Effector memory CD8-positive, alpha-beta T cell (primary cell): ENCODE results near the gene LIN9.

Source experiments
- ATAC-seq: fragments of 150-1000 bp; cut with Tn5 transposase; replicated peaks from 2 replicates; pipeline ENCODE4 v1.10.0; 2021; ENCODE audit warnings: mild to moderate bottlenecking, moderate library complexity
- DNase-seq, 3 experiments: peaks; one replicate each; pipeline ENCODE4 v3.0.0; 2021
- H3K27ac Mint-ChIP-seq, 2 donors: one replicate each; pipeline ENCODE4 v1.8.0; 2022; ENCODE audit warnings: mild to moderate bottlenecking in 2 of 2, mixed read lengths in 2 of 2, moderate library complexity in 2 of 2
- H3K27me3 Mint-ChIP-seq, 2 donors: one replicate each; pipeline ENCODE4 v1.8.0; 2022; ENCODE audit warnings: mixed read lengths in 2 of 2
- H3K36me3 Mint-ChIP-seq: one replicate; pipeline ENCODE4 v1.8.0; 2022; ENCODE audit warnings: mild to moderate bottlenecking, moderate library complexity, mixed read lengths; ENCODE audit not compliant: insufficient read depth
- H3K4me1 Mint-ChIP-seq, 2 donors: one replicate each; pipeline ENCODE4 v1.8.0; 2022; ENCODE audit warnings: low read depth in 2 of 2, mixed read lengths in 2 of 2
- H3K4me3 Mint-ChIP-seq, 2 donors: one replicate each; pipeline ENCODE4 v1.8.0; 2022; ENCODE audit warnings: mild to moderate bottlenecking in 2 of 2, mixed read lengths in 2 of 2, moderate library complexity in 2 of 2
- H3K9me3 Mint-ChIP-seq, 2 donors: one replicate each; pipeline ENCODE4 v1.8.0; 2022; ENCODE audit warnings: mixed read lengths in 2 of 2

LIN9 gene

GRCh38 chr1:226310637-226311195 lies 1.8 kb upstream of the LIN9 start:
- no peaks in the 10 kb centered on the region for H3K9me3 Mint-ChIP-seq
- ATAC-seq (no peak), DNase-seq (no peak)
- peak overlapping the region in 1 of 2 donors; percentile 21 for H3K27ac Mint-ChIP-seq
- peak overlapping the region in 1 of 2 donors; percentile 89 for H3K4me3 Mint-ChIP-seq
- peaks cover 0 to 17% of the 10 kb centered on the region in 2 donors for H3K27me3 Mint-ChIP-seq
- H3K36me3 Mint-ChIP-seq, result peaks cover 8% of the 10 kb centered on the region
- peaks cover 5 to 8% of the 10 kb centered on the region in 2 donors for H3K4me1 Mint-ChIP-seq

- H3K27me3 Mint-ChIP-seq, result peaks cover 0 to 17% of the 10 kb centered on the region in 2 donors
- H3K4me3 Mint-ChIP-seq, result peak overlapping the region; percentile 87 to 89
- peaks cover 5 to 8% of the 10 kb centered on the region in 2 donors for H3K4me1 Mint-ChIP-seq
- DNase-seq (no peak), ATAC-seq (no peak)
- no peak overlapping the region for H3K27ac Mint-ChIP-seq
- H3K9me3 Mint-ChIP-seq, result no peaks in the 10 kb centered on the region
- H3K36me3 Mint-ChIP-seq, result peaks cover 8% of the 10 kb centered on the region
These were observed 1.2 kb upstream of the LIN9 start for GRCh38 chr1:226310245-226310540.

GRCh38 chr1:226309398-226310244 lies 657 bp upstream of the LIN9 start:
- H3K9me3 Mint-ChIP-seq, result no peaks in the 10 kb centered on the region
- H3K4me1 Mint-ChIP-seq, result peaks cover 5 to 8% of the 10 kb centered on the region in 2 donors
- peak; percentile 60 for ATAC-seq
- peaks cover 0 to 17% of the 10 kb centered on the region in 2 donors for H3K27me3 Mint-ChIP-seq
- DNase-seq, result peak in 1 of 3 experiments; percentile 39
- peak overlapping the region; percentile 87 to 89 for H3K4me3 Mint-ChIP-seq
- peaks cover 8% of the 10 kb centered on the region for H3K36me3 Mint-ChIP-seq
- H3K27ac Mint-ChIP-seq, result no peak overlapping the region

GRCh38 chr1:226308166-226308722 lies 720 bp downstream of the LIN9 start:
- H3K4me3 Mint-ChIP-seq, result peak overlapping the region; percentile 87 to 89
- peaks cover 0 to 17% of the 10 kb centered on the region in 2 donors for H3K27me3 Mint-ChIP-seq
- H3K36me3 Mint-ChIP-seq, result peaks cover 8% of the 10 kb centered on the region
- ATAC-seq (no peak), DNase-seq (peak in 1 of 3 experiments; percentile 10)
- peak overlapping the region; percentile 38 to 86 for H3K27ac Mint-ChIP-seq
- H3K9me3 Mint-ChIP-seq, result no peaks in the 10 kb centered on the region
- peaks cover 7 to 8% of the 10 kb centered on the region in 2 donors for H3K4me1 Mint-ChIP-seq

- Mint-ChIP-seq H3K4me3 (no peak overlapping the region), H3K4me1 (peaks cover 9% of the 10 kb centered on the region in 2 donors), H3K27me3 (peaks cover 0 to 17% of the 10 kb centered on the region in 2 donors), H3K9me3 (no peaks in the 10 kb centered on the region), H3K36me3 (peaks cover 10% of the 10 kb centered on the region), H3K27ac (no peak overlapping the region)
- DNase-seq (no peak), ATAC-seq (no peak)
These were observed 2.5 kb downstream of the LIN9 start for GRCh38 chr1:226306425-226306824.

GRCh38 chr1:226305184-226305583 lies 3.8 kb downstream of the LIN9 start:
- Mint-ChIP-seq H3K9me3 (no peaks in the 10 kb centered on the region), H3K4me1 (peaks cover 9 to 13% of the 10 kb centered on the region in 2 donors), H3K27me3 (peaks cover 0 to 5% of the 10 kb centered on the region in 2 donors), H3K27ac (no peak overlapping the region), H3K4me3 (no peak overlapping the region), H3K36me3 (peaks cover 10% of the 10 kb centered on the region)
- DNase-seq (no peak), ATAC-seq (no peak)

GRCh38 chr1:226304291-226304955 lies 4.5 kb downstream of the LIN9 start:
- Mint-ChIP-seq H3K27ac (peak overlapping the region in 1 of 2 donors; percentile 35), H3K27me3 (no peaks in the 10 kb centered on the region)

GRCh38 chr1:226302731-226303130 lies 6.2 kb downstream of the LIN9 start:
- H3K27me3 Mint-ChIP-seq, result no peaks in the 10 kb centered on the region
- H3K9me3 Mint-ChIP-seq, result no peaks in the 10 kb centered on the region
- peaks cover 16% of the 10 kb centered on the region for H3K36me3 Mint-ChIP-seq
- no peak overlapping the region for H3K4me3 Mint-ChIP-seq
- ATAC-seq (no peak), DNase-seq (no peak)
- H3K4me1 Mint-ChIP-seq, result peaks cover 4 to 6% of the 10 kb centered on the region in 2 donors
- H3K27ac Mint-ChIP-seq, result no peak overlapping the region

More at GRCh38 chr1:226304291-226304955, 4.5 kb downstream of the LIN9 start:
- no peak for DNase-seq
- no peak for ATAC-seq
- H3K4me3 Mint-ChIP-seq, result no peak overlapping the region
- peaks cover 4 to 13% of the 10 kb centered on the region in 2 donors for H3K4me1 Mint-ChIP-seq
- no peaks in the 10 kb centered on the region for H3K9me3 Mint-ChIP-seq
- peaks cover 11% of the 10 kb centered on the region for H3K36me3 Mint-ChIP-seq

- ATAC-seq, result no peak
- no peak for DNase-seq
- H3K36me3 Mint-ChIP-seq, result peaks cover 19% of the 10 kb centered on the region
These were observed 12.1 kb downstream of the LIN9 start for GRCh38 chr1:226296911-226297310.

GRCh38 chr1:226293553-226293920 lies 15.4 kb downstream of the LIN9 start:
- H3K4me3 Mint-ChIP-seq, result no peak overlapping the region
- no peaks in the 10 kb centered on the region for H3K27me3 Mint-ChIP-seq
- H3K36me3 Mint-ChIP-seq, result peaks cover 13% of the 10 kb centered on the region
- DNase-seq (no peak), ATAC-seq (no peak)
- H3K27ac Mint-ChIP-seq, result no peak overlapping the region
- no peaks in the 10 kb centered on the region for H3K9me3 Mint-ChIP-seq
- H3K4me1 Mint-ChIP-seq, result no peaks in the 10 kb centered on the region

More at GRCh38 chr1:226296911-226297310, 12.1 kb downstream of the LIN9 start:
- no peaks in the 10 kb centered on the region for H3K27me3 Mint-ChIP-seq
- H3K4me3 Mint-ChIP-seq, result no peak overlapping the region
- H3K27ac Mint-ChIP-seq, result no peak overlapping the region
- no peaks in the 10 kb centered on the region for H3K9me3 Mint-ChIP-seq
- peaks cover 0 to 5% of the 10 kb centered on the region in 2 donors for H3K4me1 Mint-ChIP-seq

GRCh38 chr1:226292874-226293552 lies 16.0 kb downstream of the LIN9 start:
- Mint-ChIP-seq H3K4me3 (no peak overlapping the region), H3K27me3 (no peaks in the 10 kb centered on the region), H3K4me1 (no peaks in the 10 kb centered on the region), H3K27ac (no peak overlapping the region), H3K9me3 (no peaks in the 10 kb centered on the region), H3K36me3 (peaks cover 8% of the 10 kb centered on the region)
- ATAC-seq (no peak), DNase-seq (no peak)

GRCh38 chr1:226287587-226287986 lies 21.4 kb downstream of the LIN9 start:
- Mint-ChIP-seq H3K27me3 (no peaks in the 10 kb centered on the region), H3K9me3 (no peaks in the 10 kb centered on the region), H3K4me3 (no peak overlapping the region), H3K4me1 (no peaks in the 10 kb centered on the region), H3K36me3 (no peaks in the 10 kb centered on the region), H3K27ac (no peak overlapping the region)
- ATAC-seq, result no peak
- DNase-seq, result no peak

GRCh38 chr1:226281058-226281457 lies 27.9 kb downstream of the LIN9 start:
- Mint-ChIP-seq H3K4me3 (no peak overlapping the region), H3K27me3 (no peaks in the 10 kb centered on the region), H3K9me3 (no peaks in the 10 kb centered on the region), H3K36me3 (peaks cover 2% of the 10 kb centered on the region), H3K27ac (no peak overlapping the region), H3K4me1 (no peaks in the 10 kb centered on the region)
- DNase-seq, result no peak
- no peak for ATAC-seq
